Common myeloid progenitor, CD34-positive (primary cell): Measurements from ENCODE around the gene SPA17. TPM values are rescaled to one million over a fixed set of nuclear protein-coding genes. Genes with fewer than 3 reads are reported as not detected.

Experiments
- CTCF ChIA-PET: fragments of 350-600 bp; sonication (Branson Sonifier 250); formaldehyde crosslinking; loops from one replicate; lab custom pipeline; 2021; ENCODE audit warnings: antibody characterized with exemption; lab: Charles Lee
- POLR2A ChIA-PET: fragments of 350-600 bp; sonication (Branson Sonifier 250); formaldehyde crosslinking; loops from one replicate; lab custom pipeline; 2021; ENCODE audit warnings: antibody characterized with exemption; lab: Charles Lee
- DNase-seq, 3 donors: peaks; one replicate each; pipeline versions ENCODE4 v3.0.0 to v3.0.0-alpha.2; 2013
- H3K27ac ChIP-seq, 2 experiments: 1 replicate in 1 of 2; 2 replicates in 1 of 2; pipeline ENCODE4 v1.7.0; 2013; ENCODE audit warnings: inconsistent platforms in 2 of 2, low read length in 2 of 2, mild to moderate bottlenecking in 2 of 2, low read depth in 1 of 2, moderate library complexity in 1 of 2; ENCODE audit not compliant: severe bottlenecking in 2 of 2, insufficient read depth in 1 of 2, poor library complexity in 1 of 2
- H3K27me3 ChIP-seq, 5 experiments: replicated peaks in 2 of 5; 1 replicate in 3 of 5; 2 replicates in 2 of 5; pipeline versions ENCODE4 v1.6.1 to v1.7.0; 2013; ENCODE audit warnings: low read length in 4 of 5, mild to moderate bottlenecking in 2 of 5, moderate library complexity in 2 of 5, inconsistent platforms in 1 of 5; ENCODE audit not compliant: insufficient read depth in 5 of 5, control insufficient read depth in 4 of 5
- H3K36me3 ChIP-seq, 4 experiments: 1 replicate in 2 of 4; 2 replicates in 2 of 4; pipeline versions ENCODE4 v1.6.1 to v1.7.0; 2013; ENCODE audit warnings: low read length in 3 of 4, control low read depth in 1 of 4, mild to moderate bottlenecking in 1 of 4; ENCODE audit not compliant: control insufficient read depth in 4 of 4, insufficient read depth in 4 of 4
- H3K4me1 ChIP-seq, 4 experiments: 1 replicate in 3 of 4; 2 replicates in 1 of 4; pipeline versions ENCODE4 v1.6.1 to v1.7.1; 2013; ENCODE audit warnings: low read length in 3 of 4, mild to moderate bottlenecking in 3 of 4, control low read depth in 1 of 4, inconsistent platforms in 1 of 4, moderate library complexity in 1 of 4; ENCODE audit not compliant: control insufficient read depth in 4 of 4, insufficient read depth in 4 of 4; ENCODE audit errors: control extremely low read depth in 1 of 4
- H3K4me3 ChIP-seq, 7 experiments: 1 replicate in 4 of 7; 2 replicates in 3 of 7; pipeline versions ENCODE4 v1.5.1 to v1.7.0; 2013; ENCODE audit warnings: mild to moderate bottlenecking in 7 of 7, low read length in 6 of 7, moderate library complexity in 6 of 7, inconsistent platforms in 2 of 7, low read depth in 2 of 7, control low read depth in 1 of 7; ENCODE audit not compliant: insufficient read depth in 4 of 7, control insufficient read depth in 1 of 7; ENCODE audit errors: extremely low read depth in 1 of 7
- H3K9me3 ChIP-seq, 5 experiments: 1 replicate in 4 of 5; 2 replicates in 1 of 5; pipeline versions ENCODE4 v1.6.1 to v1.7.1; 2013; ENCODE audit warnings: low read length in 4 of 5, mild to moderate bottlenecking in 2 of 5, inconsistent platforms in 1 of 5, low read depth in 1 of 5, moderate library complexity in 1 of 5; ENCODE audit not compliant: control insufficient read depth in 4 of 5, insufficient read depth in 2 of 5; ENCODE audit errors: control extremely low read depth in 1 of 5
- WGBS: methylation state at CpG from one replicate; pipeline ENCODE4 v1.1.5; 2013; ENCODE audit not compliant: insufficient coverage; 5-methylcytosine and 5-hydroxymethylcytosine counted together
- polyA plus RNA-seq: library from polyadenylated mRNA; unstranded; fragments of 120-200 nt; gene quantifications from one replicate; pipeline ENCODE4 v1.2.1, GENCODE V29; 2013

The SPA17 gene
- 2.5 TPM for polyA plus RNA-seq

GRCh38 chr11:124673333-124674167 is at the start of gene SPA17, which contains the start of gene SIAE:
SPA17 (plus strand) TSS chr11:124673904; CDS start chr11:124675265, 1,361 bp downstream.
SIAE (minus strand) TSS chr11:124673739; CDS start chr11:124673708, 31 bp downstream.
- peak; percentile 97 to 98 (median 97) for DNase-seq
- WGBS, result under 1% methylated on average over 45 of the region's 58 CpGs
- peaks cover 28 to 53% (median 45%) of the 10 kb centered on the region in 4 experiments for H3K4me1 ChIP-seq
- peak within 1 kb of the TSS; percentile 66 to 92 (median 82) for H3K4me3 ChIP-seq
- no peaks in the 10 kb centered on the region for H3K9me3 ChIP-seq
- H3K27ac ChIP-seq, result peak within 1 kb of the TSS; percentile 73 to 91
- H3K27me3 ChIP-seq, result no peaks in the 10 kb centered on the region
- POLR2A ChIA-PET, result interaction anchor here (0.6 to 1.2 kb wide), 3 partner anchors 21 to 126 kb away, joined by 3 to 7 read pairs (median 3); partner anchors contain the start of gene MSANTD2
- no peaks in the 10 kb centered on the region for H3K36me3 ChIP-seq
- CTCF ChIA-PET, result interaction anchor here (0.8 to 7.0 kb wide), 8 partner anchors 23 to 164 kb away, joined by 3 to 139 read pairs (median 4); partner anchors contain the start of gene ESAM

- ChIA-PET POLR2A (no interaction called here), CTCF (interaction anchor here (0.9 to 1.7 kb wide), 4 partner anchors 10 to 35 kb away, joined by 3 to 8 read pairs (median 4); no protein-coding TSS in a partner anchor)
- peaks cover 8 to 19% (median 16%) of the 10 kb centered on the region in 4 experiments for H3K4me1 ChIP-seq
- 60% methylated on average over 1 of the region's 3 CpGs for WGBS
- H3K4me3 ChIP-seq, result no peak overlapping the region
- no peaks in the 10 kb centered on the region for H3K9me3 ChIP-seq
- no peak overlapping the region for H3K27ac ChIP-seq
- peaks cover 15 to 44% (median 37%) of the 10 kb centered on the region in 4 experiments for H3K36me3 ChIP-seq
- DNase-seq, result no peak
- H3K27me3 ChIP-seq, result no peaks in the 10 kb centered on the region
Observed at GRCh38 chr11:124625504-124626168, 48.1 kb upstream of the SPA17 start.

- ChIA-PET POLR2A (no interaction called here), CTCF (interaction anchor here (0.8 to 1.1 kb wide), 2 partner anchors 15 to 166 kb away, joined by 3 read pairs; no protein-coding TSS in a partner anchor)
- H3K9me3 ChIP-seq, result no peaks in the 10 kb centered on the region
- DNase-seq, result no peak
- peaks cover 5 to 11% (median 9%) of the 10 kb centered on the region in 4 experiments for H3K4me1 ChIP-seq
- H3K4me3 ChIP-seq, result no peak overlapping the region
- H3K27me3 ChIP-seq, result no peaks in the 10 kb centered on the region
- 100% methylated on average over 1 of the region's 5 CpGs for WGBS
- H3K27ac ChIP-seq, result no peak overlapping the region
- peaks cover 19 to 63% (median 51%) of the 10 kb centered on the region in 4 experiments for H3K36me3 ChIP-seq
Observed at GRCh38 chr11:124627546-124627945, 46.2 kb upstream of the SPA17 start.

- peaks cover 25 to 82% (median 60%) of the 10 kb centered on the region in 4 experiments for H3K36me3 ChIP-seq
Observed at GRCh38 chr11:124629961-124630360, 43.7 kb upstream of the SPA17 start.

GRCh38 chr11:124633355-124633754 is 40.3 kb upstream of the SPA17 start:
- no peak overlapping the region for H3K27ac ChIP-seq
- no peaks in the 10 kb centered on the region for H3K4me1 ChIP-seq
- H3K9me3 ChIP-seq, result no peaks in the 10 kb centered on the region
- H3K4me3 ChIP-seq, result no peak overlapping the region
- no peaks in the 10 kb centered on the region for H3K27me3 ChIP-seq
- ChIA-PET POLR2A (interaction anchor here (1.0 kb wide), 1 partner anchor 206 kb away, joined by 3 read pairs; no protein-coding TSS in a partner anchor), CTCF (interaction anchor here (0.8 to 6.1 kb wide), 9 partner anchors 9 to 204 kb away, joined by 3 to 64 read pairs (median 5); partner anchors contain the start of gene TBRG1)
- WGBS, result no CpG with 5 or more reads among the region's 1 CpG
- H3K36me3 ChIP-seq, result peaks cover 19 to 87% (median 56%) of the 10 kb centered on the region in 4 experiments
- peak; percentile 22 to 57 (median 54) for DNase-seq

More at GRCh38 chr11:124629961-124630360, 43.7 kb upstream of the SPA17 start:
- ChIA-PET POLR2A (interaction anchor here (1.1 kb wide), 1 partner anchor 9 kb away, joined by 3 read pairs; no protein-coding TSS in a partner anchor), CTCF (interaction anchor here (0.8 to 6.1 kb wide), 9 partner anchors 10 to 236 kb away, joined by 3 to 64 read pairs (median 3); no protein-coding TSS in a partner anchor)
- Histone ChIP-seq H3K27ac (no peak overlapping the region), H3K27me3 (no peaks in the 10 kb centered on the region), H3K9me3 (no peaks in the 10 kb centered on the region), H3K4me3 (no peak overlapping the region), H3K4me1 (no peaks in the 10 kb centered on the region)
- DNase-seq, result no peak
- 100% methylated on average over 3 of the region's 4 CpGs for WGBS

GRCh38 chr11:124635932-124636331 is 37.8 kb upstream of the SPA17 start:
- DNase-seq, result no peak
- Histone ChIP-seq H3K27ac (no peak overlapping the region), H3K4me1 (no peaks in the 10 kb centered on the region), H3K36me3 (peaks cover 14 to 86% (median 52%) of the 10 kb centered on the region in 4 experiments), H3K4me3 (no peak overlapping the region), H3K9me3 (no peaks in the 10 kb centered on the region), H3K27me3 (no peaks in the 10 kb centered on the region)
- CTCF ChIA-PET, result interaction anchor here (0.6 to 1.0 kb wide), 2 partner anchors 11 to 17 kb away, joined by 3 read pairs; no protein-coding TSS in a partner anchor
- 100% methylated on average over 3 of the region's 3 CpGs for WGBS
- POLR2A ChIA-PET, result no interaction called here
